Measurements from ENCODE around the gene FRK.

FRK gene

GRCh38 chr6:116034327-116034726 is 26.4 kb downstream of the FRK start:
- no peak for DNase-seq

DNA sequence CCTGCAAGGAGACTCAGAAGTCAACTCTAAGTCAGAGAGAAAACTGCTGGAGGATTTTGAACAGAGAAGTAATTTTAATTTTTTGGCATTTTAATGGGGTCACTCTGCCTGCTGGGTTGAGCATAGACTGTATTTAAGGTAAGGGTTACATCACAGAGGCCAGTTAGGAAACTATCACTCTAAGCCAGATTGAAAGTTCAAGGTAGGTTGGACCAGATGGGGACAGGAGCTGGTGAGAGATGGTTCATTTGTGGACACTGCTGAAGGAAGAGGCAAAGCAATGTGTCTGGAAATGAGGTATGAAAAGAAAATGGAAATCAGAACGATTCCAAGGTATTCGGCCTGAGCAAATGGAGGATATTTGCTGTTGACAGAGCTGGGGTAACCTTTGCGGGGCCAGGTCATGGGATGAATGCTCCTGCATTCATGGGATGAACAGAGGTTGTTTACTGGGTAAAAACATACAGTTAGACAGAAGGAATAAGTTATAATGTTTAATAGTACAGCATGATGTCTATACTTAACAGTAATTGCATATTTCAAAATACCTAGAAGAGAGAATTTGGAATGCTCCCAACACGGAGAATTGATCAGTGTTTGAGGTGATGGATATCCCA is 26.9 kb downstream of the FRK start:
- no peak for DNase-seq

- DNase-seq: no peak
Measured at GRCh38 chr6:116030770-116031169, 29.9 kb downstream of the FRK start.

DNA sequence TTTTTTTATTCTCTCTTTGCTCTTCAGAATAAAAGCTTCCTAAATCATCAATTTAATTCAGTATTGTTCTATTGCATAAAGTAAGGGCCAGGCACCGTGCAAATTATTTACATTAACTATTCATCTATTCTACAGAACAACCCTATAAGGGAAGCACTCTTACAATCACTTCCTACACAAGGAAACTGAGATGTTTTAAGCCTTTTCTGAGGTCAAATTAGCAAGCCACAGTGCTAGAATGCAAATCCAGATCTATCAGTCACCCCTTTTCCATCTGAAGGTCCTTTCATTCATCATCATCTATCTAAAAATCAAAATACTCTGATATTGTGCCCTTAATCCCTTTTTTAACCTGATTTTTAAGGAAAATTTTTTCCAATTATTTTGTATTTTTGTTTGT is 31.2 kb downstream of the FRK start:
- no peak for DNase-seq

DNA sequence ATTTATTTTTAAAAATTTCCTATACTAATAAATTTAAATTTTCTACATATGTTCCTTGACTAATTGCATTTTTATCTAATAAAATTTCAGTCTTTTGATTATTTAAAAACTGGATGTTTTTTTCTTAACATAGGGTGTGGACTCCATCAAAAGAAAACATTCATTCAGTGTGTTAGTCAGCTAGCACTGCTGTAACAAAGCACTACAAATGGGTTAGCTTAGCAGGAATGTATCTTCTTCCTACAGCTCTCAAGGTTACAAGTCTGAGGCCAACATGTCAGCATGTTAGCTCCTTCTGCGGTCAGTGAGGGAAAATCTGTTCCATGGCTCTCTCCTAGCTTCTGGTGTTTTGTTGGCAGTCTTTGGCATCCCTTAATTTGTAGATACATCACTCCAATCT is 32.5 kb downstream of the FRK start:
- DNase-seq: no peak

DNA sequence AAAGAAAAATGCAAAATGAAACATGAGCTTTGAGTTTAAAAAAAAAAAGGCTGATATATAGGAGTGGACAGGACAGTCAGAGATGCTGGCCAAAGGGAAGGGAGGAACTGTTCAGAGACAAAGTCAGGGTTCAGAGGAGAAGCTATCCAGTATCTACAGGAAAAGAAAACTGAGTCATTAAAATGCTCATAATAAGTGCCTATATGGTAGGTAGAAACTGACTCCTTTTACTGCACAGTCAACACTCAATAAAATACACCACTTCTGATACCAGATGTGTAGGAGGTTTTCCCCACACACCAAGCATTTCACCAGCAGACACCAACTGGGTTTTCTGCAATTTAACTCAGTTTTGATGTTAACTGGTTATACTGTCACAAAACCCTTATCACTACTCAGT is 32.9 kb downstream of the FRK start:
- no peak for DNase-seq

GRCh38 chr6:116025405-116025804 is 35.3 kb downstream of the FRK start:
- no peak for DNase-seq

DNA sequence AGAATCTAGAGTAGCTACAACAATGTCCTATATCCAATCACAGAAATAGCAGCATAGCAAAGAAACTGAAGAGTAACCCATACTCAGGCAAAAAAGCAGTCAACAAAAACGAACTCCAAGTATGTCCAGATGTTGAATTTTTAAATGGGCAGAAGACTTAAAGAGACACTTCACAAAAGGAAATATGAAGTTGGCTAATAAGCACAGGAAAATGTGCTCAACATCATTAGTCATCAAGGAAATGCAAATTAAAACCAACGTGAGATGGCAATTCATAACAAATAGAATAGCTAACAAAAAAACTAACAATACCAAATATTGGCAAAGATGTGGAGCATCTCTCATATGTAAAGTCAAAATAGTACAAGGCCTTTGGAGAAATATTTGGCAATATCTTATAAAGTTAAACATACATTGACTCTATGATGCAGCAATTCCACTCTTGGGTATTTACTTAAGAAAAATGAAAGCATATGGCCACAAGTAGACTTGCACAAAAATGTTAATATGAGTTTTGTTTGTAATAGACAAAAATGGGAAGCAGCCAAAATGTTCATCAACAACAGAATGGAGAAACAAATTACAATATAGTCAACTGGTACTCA is 37.7 kb downstream of the FRK start:
- no peak for DNase-seq

DNA sequence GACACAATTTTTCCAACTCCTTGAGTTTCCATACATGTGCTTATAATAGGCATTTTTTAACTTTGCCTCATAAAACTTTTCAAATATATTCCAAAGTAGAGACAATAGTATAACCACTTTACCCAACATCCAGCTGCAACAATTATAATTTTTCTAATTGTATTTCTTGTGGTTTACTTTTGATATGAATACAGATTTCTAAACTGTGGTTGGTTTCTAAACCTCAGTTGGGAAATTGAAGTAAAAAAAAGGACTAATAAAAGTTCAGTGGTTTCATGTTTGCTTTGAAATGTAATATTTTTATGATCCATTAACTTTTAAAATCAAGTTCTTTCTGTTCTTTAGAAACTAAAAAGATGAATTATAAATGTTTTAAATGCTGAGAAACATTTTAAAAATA is 40.0 kb downstream of the FRK start:
- no peak for DNase-seq

GRCh38 chr6:116019428-116019827 is 41.3 kb downstream of the FRK start:
- no peak for DNase-seq

DNA sequence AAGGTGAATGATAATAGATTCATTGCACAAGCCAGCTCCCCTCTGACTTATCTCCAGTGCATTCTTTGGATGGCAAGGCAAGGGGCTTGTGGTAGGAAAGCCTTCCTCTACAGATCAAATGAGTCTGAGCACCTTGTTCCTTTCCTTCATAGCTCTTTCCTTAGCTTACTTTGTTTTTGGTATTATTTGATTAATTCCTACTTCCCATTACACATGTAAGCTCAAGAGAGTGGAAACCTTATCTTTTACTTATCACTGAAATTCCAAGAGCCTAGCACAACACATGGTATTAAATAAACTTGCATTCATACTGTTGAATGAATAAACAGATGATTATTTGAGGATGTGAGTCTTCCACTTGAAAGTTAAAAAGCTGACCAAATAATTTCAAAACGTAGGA is 41.7 kb downstream of the FRK start:
- DNase-seq: no peak

DNA sequence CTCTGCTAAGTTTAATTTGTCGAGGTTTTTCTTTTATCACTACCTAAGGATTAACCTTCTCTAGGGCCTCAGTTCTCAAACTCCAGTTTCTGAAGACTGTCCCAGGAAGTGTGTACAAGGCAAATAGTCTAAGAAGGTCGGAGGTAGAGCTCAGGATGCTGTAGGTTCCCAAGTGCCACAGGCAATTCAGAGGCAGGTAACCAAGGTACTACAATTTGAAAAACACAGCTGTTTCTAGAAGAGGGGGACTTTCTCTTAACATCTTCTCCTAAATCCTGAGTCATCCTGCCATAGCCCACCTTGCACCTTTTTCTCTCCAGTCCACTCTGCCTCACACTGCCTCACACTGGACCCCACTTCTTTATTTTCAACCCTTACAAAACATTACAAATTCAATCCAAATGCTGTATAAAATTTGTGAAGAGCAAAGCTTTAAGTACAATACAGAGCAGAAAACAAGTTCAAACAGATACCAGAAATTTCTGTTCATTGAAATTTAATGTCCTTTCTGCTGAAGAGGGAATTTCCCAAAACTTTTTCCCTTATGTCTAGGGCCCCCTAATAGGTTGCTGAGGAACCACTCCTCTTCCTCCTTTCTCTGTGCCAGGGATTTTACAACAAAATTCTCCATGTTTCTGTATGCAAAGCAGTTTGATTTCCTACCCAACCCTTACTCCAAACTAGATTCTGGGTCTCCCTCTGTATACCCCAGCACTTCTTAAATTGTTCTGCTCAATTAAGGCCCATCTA is 43.0 kb downstream of the FRK start:
- no peak for DNase-seq

- DNase-seq: no peak
Measured at GRCh38 chr6:116016846-116017545, 43.7 kb downstream of the FRK start.

- no peak for DNase-seq
Measured at GRCh38 chr6:116015983-116016382, 44.7 kb downstream of the FRK start.

- no peak for DNase-seq
Measured at GRCh38 chr6:116015561-116015960, 45.1 kb downstream of the FRK start.

DNA sequence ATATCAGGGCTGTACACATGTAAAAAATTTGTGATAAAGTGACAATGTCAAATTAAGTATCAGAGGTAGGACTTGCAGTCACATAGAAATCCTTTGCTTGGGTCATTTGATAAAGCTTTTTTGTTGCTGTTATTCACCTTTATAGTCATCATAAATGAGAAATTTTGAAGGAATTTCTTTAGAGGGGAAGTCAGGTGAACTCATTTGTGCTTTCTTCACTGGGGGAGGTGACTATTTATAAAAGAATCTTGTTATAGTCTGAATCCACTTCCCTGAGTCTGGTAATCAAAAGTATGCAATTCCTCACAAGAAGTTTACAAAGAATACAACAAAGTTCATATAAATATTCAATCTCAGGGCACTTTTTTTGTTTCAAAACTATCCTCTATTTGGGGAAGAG is 47.7 kb downstream of the FRK start:
- DNase-seq: no peak

- no peak for DNase-seq
Measured at GRCh38 chr6:116012471-116012949, 48.2 kb downstream of the FRK start.

GRCh38 chr6:116011520-116011919 is 49.2 kb downstream of the FRK start:
- no peak for DNase-seq

DNA sequence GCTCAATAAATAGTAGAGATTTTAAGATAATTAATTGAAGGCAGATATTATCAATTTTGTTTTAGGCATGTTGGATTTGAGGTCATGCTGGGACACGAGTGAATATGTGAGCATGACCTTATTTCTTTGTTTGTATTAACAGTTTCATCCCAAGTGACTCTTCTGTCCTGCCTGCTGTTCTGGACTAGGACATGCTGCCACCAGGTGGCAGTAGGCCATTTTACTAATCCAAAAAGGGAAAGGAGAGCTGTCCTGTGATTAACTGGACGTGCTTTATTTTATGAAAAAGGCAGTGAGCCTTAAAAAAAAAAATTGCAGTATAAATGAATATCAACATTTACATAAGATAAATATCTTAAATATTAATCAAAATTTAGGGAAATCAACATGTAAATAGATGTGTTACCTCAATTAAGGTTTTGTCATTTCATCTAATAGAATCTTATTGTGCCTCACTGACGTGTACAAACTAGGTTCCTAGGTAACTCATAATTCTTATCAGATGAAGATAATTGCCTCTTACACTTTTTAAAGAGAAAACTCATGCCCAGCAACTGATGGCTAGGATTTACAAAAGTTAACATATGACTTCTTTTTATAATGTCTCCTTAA is 49.8 kb downstream of the FRK start:
- peak; percentile 4 for DNase-seq

DNA sequence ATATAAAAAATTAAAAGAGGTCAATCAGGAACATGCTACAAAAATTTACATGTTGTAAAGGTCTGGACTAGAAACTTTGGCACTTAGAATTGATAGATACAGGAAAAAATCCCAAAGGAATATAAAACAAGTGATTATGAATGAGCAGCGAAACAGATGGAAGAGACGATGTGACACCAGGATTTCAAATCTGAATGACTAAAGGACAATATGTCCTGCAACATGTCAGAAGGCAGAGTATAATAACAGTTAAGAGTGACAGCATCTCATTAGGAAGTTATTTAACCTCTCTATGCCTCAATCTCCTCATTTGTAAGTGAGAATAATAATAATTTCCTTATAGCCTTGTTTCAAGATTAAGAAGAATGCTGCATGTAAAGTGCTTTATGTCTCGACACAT is 50.3 kb downstream of the FRK start:
- no peak for DNase-seq

- DNase-seq: no peak
Measured at GRCh38 chr6:116008470-116009243, 52.0 kb downstream of the FRK start.
